NCI-H446 (cell line): ENCODE results near the gene RAB34.

Source experiments
- DNase-seq, 2 experiments: peaks; one replicate each; lab custom pipeline; 2025; lab: John Stamatoyannopoulos, UW

Gene RAB34

DNA sequence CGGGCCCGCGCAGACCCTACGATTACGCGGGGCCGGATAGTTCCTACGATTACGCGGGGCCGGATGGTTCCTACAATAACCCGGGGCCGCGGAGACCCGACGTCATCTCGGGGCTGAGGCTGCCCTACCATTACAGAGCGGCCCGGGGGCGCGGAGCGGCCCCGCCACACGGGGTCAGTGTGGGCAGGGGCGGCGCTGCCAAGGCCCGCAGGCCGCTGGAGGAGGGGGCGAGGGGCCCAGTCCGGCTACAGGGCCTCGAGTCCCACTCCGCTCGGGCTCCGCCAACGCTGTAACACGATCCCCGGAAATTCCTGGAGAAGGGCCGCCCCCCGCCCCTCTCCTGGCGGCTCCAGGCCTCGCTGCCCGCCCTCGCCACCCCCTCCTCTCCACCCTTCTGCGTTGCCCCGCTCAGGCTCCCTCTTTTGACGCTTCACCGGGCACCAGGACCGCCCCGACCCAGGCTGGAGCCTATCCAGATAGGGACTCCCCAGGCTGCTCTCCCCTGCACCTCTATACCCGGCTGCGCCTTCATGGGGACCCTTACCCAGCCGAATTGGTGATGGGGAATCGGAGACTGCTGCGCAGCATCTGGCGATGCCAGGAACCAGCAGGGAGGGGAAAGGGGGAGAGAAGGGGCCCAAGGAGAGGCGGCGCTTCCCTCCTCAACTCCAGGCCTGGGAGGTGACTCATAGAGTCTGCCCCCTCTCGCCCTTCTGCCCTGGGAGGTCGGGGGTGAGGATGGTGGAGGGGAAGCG lies at the start of gene RAB34:
Gene RAB34, minus strand, starts transcription at position 291 of the 755 bp plus-strand sequence. CDS start 602 bp downstream, outside the sequence.
- no peak for DNase-seq

GRCh38 chr17:28765038-28765437 lies 47.4 kb upstream of the RAB34 start:
- DNase-seq: no peak

- peak; percentile 58 to 85 for DNase-seq
Measured at GRCh38 chr17:28763804-28764266, 46.2 kb upstream of the RAB34 start.

DNA sequence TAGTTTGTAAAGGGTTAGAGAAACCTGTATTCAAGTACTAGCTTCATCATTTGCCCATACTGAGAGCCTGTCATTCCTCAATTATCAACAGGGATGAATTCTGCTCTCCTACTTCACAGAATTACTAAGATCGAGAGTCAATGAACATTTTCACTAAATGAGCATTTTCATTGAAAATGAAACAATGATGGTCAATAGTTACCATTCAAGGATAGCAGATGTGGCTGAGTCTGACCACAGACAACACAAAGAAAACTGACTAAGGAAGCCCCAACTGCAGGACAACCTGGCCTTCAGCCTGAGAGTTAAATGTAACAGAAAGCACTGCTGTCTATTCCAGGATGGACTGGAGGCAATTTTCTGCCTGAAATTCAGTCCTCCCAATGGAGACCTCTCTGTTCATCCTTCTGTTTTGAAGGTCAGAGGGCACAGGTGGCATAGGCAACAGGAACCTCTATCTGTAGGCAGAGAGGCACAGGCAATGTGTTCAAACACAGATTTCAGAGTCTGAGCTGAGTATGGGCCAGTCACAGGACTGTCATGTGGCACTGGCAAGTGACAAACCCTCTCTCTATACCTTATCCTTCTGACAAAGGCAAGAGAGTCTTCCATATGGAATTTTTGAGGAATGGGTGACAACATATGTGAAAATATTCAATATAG lies 45.6 kb upstream of the RAB34 start:
- no peak for DNase-seq

DNA sequence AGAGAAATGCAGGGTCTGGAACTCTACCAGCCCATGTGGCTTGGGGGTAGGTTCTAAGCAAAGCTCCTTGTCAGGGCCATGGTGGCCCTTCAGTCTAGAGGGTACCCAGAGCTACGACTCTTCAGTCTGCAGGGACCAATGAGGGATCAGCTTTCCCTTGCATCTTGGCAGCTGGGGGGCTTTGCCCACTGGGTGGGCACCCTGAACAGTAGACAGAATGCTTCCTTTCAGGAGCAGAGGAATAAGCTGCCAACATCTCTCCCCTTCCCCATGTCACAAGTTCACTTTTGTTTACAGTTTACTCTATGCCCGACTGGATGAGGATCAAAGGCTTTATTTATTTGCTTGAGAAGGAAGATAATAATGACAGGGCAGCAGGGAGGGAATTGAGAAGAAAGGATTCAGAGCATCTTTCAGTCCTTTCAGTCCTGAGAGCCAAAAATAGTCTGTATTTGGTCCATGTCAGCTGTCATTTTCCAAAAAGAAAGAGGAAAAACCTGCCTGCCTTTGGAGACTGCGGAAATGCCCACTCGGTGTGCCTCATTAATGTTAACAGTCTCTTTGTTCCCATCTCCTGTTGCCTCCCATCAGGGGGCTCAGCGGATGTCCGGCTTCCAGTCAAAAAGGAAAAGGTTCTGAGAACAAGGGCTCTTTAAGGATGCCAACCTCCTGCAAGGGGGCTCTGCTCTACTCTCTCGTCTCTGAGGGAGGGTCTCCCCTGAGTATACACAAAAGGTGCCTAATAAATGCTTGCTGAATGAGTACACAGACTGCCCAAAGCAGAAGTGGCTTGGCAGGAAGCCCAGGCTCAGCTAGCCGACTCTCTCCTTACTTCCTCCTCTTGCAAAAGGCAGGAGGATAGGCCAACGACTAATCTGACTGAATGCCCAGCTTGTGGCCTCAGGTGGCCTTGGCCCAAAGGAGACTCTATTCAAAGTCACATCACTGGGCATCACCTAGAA lies 43.2 kb upstream of the RAB34 start:
- DNase-seq: no peak

- DNase-seq: no peak
Measured at GRCh38 chr17:28759256-28759865, 41.7 kb upstream of the RAB34 start.

GRCh38 chr17:28758411-28759121 lies 40.9 kb upstream of the RAB34 start:
- no peak for DNase-seq

GRCh38 chr17:28756049-28756804 lies 38.6 kb upstream of the RAB34 start:
- DNase-seq: no peak

DNA sequence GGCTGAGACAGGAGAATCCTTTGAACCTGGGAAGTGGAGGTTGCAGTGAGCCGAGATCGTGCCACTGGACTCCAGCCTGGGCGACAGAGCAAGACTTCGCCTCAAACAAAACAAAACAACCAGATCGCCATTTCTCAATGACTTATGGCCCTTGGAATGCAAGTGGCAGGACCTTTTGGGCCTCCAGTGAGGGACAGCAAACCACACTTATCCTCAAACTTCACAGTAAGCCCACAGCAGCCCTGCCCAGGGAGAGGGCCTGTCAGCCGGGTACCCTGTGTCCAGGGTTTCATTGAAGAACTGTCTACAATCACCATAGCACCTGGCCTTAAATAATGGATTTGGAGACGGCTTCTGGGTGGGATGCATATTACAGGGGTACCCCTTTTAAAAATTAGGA lies 37.8 kb upstream of the RAB34 start:
- DNase-seq: no peak

- no peak for DNase-seq
Measured at GRCh38 chr17:28751600-28752366, 34.1 kb upstream of the RAB34 start.

DNA sequence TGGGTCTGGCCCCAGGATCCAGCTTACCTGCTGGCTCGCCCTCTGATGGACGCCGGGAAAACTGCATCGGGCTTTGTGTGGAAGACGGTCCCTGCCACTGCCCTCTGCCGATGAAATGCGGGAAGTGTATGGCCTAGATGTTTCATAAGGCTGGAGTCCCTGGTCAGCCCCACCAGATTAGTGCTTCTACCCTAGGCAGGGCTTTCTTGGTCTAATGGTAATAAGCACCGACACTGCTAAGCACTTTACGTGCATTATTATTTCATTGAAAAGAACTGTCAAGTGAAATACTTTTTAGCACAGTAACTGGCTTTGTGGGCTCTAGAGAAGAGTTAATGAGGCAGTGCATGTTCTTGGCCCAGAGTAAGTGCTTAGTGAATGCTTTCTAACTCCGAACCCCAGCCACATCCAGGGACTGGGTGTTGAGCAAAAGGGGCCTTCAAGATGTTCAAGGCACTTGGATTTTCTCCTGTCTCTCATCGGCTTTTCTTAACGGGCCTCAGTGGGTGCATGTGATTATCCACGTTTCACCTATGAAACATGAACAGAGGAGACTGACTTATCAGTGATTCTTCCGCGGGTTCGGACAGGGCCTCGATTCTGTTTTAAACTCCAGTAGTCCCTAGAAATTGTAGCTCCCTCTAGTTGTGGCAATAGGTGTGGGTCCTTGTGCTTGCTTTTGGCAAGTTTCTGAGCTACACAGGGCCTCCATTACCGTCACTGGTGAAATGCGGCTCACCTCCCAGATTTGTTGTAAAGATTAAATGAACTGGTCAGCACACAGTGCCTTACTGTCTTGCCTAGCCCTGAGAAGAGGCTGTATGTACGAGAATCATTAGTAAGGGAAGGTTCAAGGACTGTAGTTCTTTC lies 32.7 kb upstream of the RAB34 start:
- DNase-seq: peak; percentile 82 to 92

GRCh38 chr17:28749516-28750177 lies 32.0 kb upstream of the RAB34 start:
- DNase-seq: no peak

DNA sequence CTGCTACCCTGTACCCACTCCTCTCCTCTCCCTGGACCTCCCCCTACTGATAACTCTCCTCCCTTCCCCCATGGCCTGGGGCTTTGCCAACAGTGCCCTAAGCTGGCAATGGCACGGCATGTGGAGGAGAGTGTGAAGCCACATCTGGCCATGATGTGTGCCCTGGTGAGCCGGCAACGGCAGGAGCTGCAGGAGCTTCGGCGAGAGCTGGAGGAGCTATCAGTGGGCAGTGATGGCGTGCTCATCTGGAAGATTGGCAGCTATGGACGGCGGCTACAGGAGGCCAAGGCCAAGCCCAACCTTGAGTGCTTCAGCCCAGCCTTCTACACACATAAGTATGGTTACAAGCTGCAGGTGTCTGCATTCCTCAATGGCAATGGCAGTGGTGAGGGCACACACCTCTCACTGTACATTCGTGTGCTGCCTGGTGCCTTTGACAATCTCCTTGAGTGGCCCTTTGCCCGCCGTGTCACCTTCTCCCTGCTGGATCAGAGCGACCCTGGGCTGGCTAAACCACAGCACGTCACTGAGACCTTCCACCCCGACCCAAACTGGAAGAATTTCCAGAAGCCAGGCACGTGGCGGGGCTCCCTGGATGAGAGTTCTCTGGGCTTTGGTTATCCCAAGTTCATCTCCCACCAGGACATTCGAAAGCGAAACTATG lies 31.3 kb upstream of the RAB34 start:
- no peak for DNase-seq

- no peak for DNase-seq
Measured at GRCh38 chr17:28747801-28748750, 30.4 kb upstream of the RAB34 start.

GRCh38 chr17:28747051-28747691 lies 29.5 kb upstream of the RAB34 start:
- peak in 1 of 2 experiments; percentile 40 for DNase-seq

- peak in 1 of 2 experiments; percentile 54 for DNase-seq
Measured at GRCh38 chr17:28746611-28747050, 29.0 kb upstream of the RAB34 start.
